Testis (tissue), 3 donors: ENCODE results near the gene PROC. TPM values are rescaled to one million over a fixed set of nuclear protein-coding genes. Genes with fewer than 3 reads are reported as not detected.

ENCODE experiments used
- DNase-seq: peaks from one replicate; pipeline ENCODE4 v3.0.0-alpha.2; 2019
- H3K27ac ChIP-seq, 2 donors: fragments of 200-600 bp; sonication (generic); one replicate each; pipeline ENCODE4 v1.5.1; 2019
- H3K27me3 ChIP-seq: fragments of 200-600 bp; sonication (generic); one replicate; pipeline ENCODE4 v1.5.1; 2019
- H3K36me3 ChIP-seq: fragments of 200-600 bp; sonication (generic); one replicate; pipeline ENCODE4 v1.5.1; 2017; ENCODE audit warnings: low read depth; ENCODE audit errors: missing control alignments
- H3K4me1 ChIP-seq: fragments of 200-600 bp; sonication (generic); one replicate; pipeline ENCODE4 v1.5.1; 2019
- H3K4me3 ChIP-seq, 2 donors: fragments of 200-600 bp; sonication (generic); one replicate each; pipeline ENCODE4 v1.5.1; 2017 to 2019
- H3K9me3 ChIP-seq: fragments of 200-600 bp; sonication (generic); one replicate; pipeline ENCODE4 v1.5.1; 2017
- CTCF ChIP-seq, 3 experiments: fragments of 450-650 bp in 2 of 3; fragments of 200-600 bp in 1 of 3; sonication (generic) in 1 of 3; IDR thresholded peaks; one replicate each; pipeline ENCODE4 v1.5.1; 2016 to 2019; ENCODE audit warnings: antibody characterized with exemption in 3 of 3, mild to moderate bottlenecking in 2 of 3, moderate library complexity in 1 of 3
- POLR2A ChIP-seq: fragments of 450-650 bp; IDR thresholded peaks from one replicate; pipeline ENCODE4 v1.6.1; 2017; ENCODE audit warnings: antibody characterized with exemption, mild to moderate bottlenecking, moderate library complexity
- WGBS, 2 donors: methylation state at CpG; one replicate each; pipeline ENCODE4 v1.1.5; 2018; 5-methylcytosine and 5-hydroxymethylcytosine counted together
- intact Hi-C: fragments of 100-400 bp; cut with DNase I; formaldehyde crosslinking; loops from one replicate; pipeline ENCODE4 v1.15.1; 2023; ENCODE audit warnings: low total_unique reads
- polyA plus RNA-seq: library from polyadenylated mRNA; stranded (reverse); fragments of 350-450 nt; fragmentation: Illumina TruSeq; extraction: RNeasy Lipid Tissue Mini Kit (QIAGEN cat#74804); gene quantifications from one replicate; pipeline ENCODE4 v1.2.3, GENCODE V29; 2014; ENCODE audit warnings: low read depth, low replicate concordance; ENCODE audit not compliant: insufficient read depth
- total RNA-seq, 2 donors: library from RNA; depleted of rRNA; stranded (reverse); fragments of >200 nt; gene quantifications; one replicate each; pipeline ENCODE4 v1.2.3, GENCODE V29; 2016

Gene PROC
- total and polyA plus RNA-seq, 3 donors from 2014 or later: 0.63 TPM; not detected in 2

GRCh38 chr2:127417406-127417805 is 821 bp upstream of the PROC start:
- intact Hi-C loops: no loop called here
- no peak overlapping the region for H3K4me3 ChIP-seq
- no peaks in the 10 kb centered on the region for H3K36me3 ChIP-seq
- no peak for DNase-seq
- TF ChIP-seq POLR2A: no peak
- no peak for TF ChIP-seq CTCF (IDR thresholded peaks at IDR 0.05)
- H3K4me1 ChIP-seq: peaks cover 17% of the 10 kb centered on the region
- no peaks in the 10 kb centered on the region for H3K9me3 ChIP-seq
- H3K27ac ChIP-seq: no peak overlapping the region
- H3K27me3 ChIP-seq: no peaks in the 10 kb centered on the region
- WGBS, 2 donors: 90 to 93% methylated on average over 8 of the region's 8 CpGs

GRCh38 chr2:127419112-127419430 is 844 bp downstream of the PROC start:
- Histone ChIP-seq H3K27ac (no peak overlapping the region), H3K4me3 (no peak overlapping the region), H3K36me3 (no peaks in the 10 kb centered on the region), H3K9me3 (no peaks in the 10 kb centered on the region), H3K4me1 (peaks cover 25% of the 10 kb centered on the region), H3K27me3 (no peaks in the 10 kb centered on the region)
- WGBS, 2 donors: 94 to 96% methylated on average over 4 of the region's 4 CpGs
- DNase-seq: no peak
- intact Hi-C loops: no loop called here
- TF ChIP-seq POLR2A (no peak), CTCF (IDR thresholded peaks at IDR 0.05) (no peak)

GRCh38 chr2:127419448-127420038 is 1.3 kb downstream of the PROC start:
- no peaks in the 10 kb centered on the region for H3K27me3 ChIP-seq
- intact Hi-C loops: no loop called here
- peaks cover 25% of the 10 kb centered on the region for H3K4me1 ChIP-seq
- H3K9me3 ChIP-seq: no peaks in the 10 kb centered on the region
- H3K27ac ChIP-seq: no peak overlapping the region
- no peaks in the 10 kb centered on the region for H3K36me3 ChIP-seq
- no peak overlapping the region for H3K4me3 ChIP-seq
- no peak for TF ChIP-seq POLR2A
- no peak for DNase-seq
- WGBS, 2 donors: 83 to 92% methylated on average over 1 to 15 of the region's 15 CpGs

- H3K9me3 ChIP-seq: no peaks in the 10 kb centered on the region
These were observed 2.0 kb downstream of the PROC start for GRCh38 chr2:127420039-127420864.

More at GRCh38 chr2:127420039-127420864, 2.0 kb downstream of the PROC start:
- H3K27ac ChIP-seq: no peak overlapping the region
- DNase-seq: peak; percentile 4
- no peak overlapping the region for H3K4me3 ChIP-seq
- no peak for TF ChIP-seq POLR2A
- TF ChIP-seq CTCF (IDR thresholded peaks at IDR 0.05): no peak
- no peaks in the 10 kb centered on the region for H3K36me3 ChIP-seq
- peaks cover 19% of the 10 kb centered on the region for H3K4me1 ChIP-seq
- WGBS, 2 donors: 55 to 75% methylated on average over 3 to 8 of the region's 8 CpGs
- no peaks in the 10 kb centered on the region for H3K27me3 ChIP-seq
- intact Hi-C loops: no loop called here
